Measurements from ENCODE around the gene MMP10.

DNA sequence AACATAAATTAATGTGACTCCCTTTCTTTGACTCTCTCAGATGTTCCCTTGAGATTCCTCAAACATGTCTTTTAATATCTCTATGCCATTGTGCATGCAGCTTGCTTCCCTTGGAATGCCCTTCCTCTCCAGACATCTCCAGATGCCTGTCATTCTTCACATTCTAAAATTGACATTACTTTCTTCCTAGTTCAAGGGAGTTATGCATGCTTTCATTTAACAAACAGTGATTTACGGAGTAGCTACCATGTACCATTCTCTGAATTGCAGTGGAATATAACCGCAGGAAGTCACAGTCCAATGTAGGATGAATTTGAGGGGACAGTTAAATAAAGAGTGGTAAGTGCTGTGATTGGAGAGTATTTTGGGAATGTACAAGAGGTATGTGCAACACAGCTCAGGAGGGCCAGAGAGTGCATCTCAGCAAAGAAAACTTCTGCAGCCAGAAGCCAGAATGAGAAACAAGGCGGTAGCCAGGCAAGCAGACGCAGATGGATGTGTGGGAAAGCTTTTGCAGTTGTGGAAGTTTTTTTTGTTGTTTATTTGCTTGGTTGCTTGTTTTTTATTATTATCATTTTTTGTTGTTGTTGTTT lies 18.7 kb downstream of the MMP10 start:
- TF ChIP-seq, protein P1, sequence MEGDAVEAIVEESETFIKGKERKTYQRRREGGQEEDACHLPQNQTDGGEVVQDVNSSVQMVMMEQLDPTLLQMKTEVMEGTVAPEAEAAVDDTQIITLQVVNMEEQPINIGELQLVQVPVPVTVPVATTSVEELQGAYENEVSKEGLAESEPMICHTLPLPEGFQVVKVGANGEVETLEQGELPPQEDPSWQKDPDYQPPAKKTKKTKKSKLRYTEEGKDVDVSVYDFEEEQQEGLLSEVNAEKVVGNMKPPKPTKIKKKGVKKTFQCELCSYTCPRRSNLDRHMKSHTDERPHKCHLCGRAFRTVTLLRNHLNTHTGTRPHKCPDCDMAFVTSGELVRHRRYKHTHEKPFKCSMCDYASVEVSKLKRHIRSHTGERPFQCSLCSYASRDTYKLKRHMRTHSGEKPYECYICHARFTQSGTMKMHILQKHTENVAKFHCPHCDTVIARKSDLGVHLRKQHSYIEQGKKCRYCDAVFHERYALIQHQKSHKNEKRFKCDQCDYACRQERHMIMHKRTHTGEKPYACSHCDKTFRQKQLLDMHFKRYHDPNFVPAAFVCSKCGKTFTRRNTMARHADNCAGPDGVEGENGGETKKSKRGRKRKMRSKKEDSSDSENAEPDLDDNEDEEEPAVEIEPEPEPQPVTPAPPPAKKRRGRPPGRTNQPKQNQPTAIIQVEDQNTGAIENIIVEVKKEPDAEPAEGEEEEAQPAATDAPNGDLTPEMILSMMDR (IDR thresholded peaks at IDR 0.05): no peak
- TF ChIP-seq POLR2A (IDR thresholded peaks at IDR 0.05): no peak

Measured in esophagus squamous epithelium (tissue), 4 donors.